CD1c-positive myeloid dendritic cell (primary cell): ENCODE results near the gene CD38.
A peak's percentile ranks its signal among the peaks of the same experiment; 100 is the strongest.
"Not testable (repeated sequence)": the region's sequence is repeated elsewhere in the genome, so short reads cannot be mapped to it uniquely, and the experiment has no call there.

Experiments used
- DNase-seq: peaks from one replicate; pipeline ENCODE4 v3.0.0-alpha.2; 2016; ENCODE audit errors: extremely low spot score

The CD38 gene

DNA sequence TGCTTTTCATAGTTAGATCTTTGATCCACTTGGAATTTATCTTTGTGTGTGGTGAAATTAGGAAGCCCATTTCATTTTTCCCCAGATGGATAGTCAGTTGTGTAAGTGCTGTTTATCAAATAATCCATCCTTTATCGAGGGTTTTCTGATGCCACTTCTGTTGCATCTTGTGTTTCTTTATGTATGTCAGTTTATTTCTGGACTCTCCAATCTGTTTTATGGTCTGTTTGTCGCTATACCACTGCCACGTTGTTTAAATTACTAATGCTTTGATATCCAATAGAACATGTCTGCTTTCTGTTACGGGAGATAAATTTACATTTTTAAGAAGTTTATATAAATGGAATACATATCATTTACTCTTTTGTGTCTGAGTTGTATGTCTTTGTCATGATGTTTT lies 21.0 kb downstream of the CD38 start:
- DNase-seq, result no peak

DNA sequence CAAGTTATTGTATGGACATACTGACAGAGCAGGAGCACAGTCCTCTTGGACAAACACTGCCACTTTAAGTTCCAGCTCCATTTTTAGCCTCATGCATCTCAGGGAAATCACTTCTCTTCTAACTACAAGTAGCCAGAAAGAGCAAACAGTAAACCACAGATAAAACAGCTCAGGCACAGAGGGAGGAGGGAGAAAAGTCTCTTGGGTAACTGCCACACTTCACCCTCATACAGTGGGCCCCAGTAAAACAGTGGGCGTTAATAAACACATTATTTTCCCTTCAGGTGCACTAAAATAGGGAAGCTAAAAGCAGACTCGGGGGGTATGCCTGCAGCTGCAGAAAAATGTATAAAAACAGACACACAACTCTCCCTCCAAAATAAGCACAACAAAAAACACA lies 21.6 kb downstream of the CD38 start:
- DNase-seq, result no peak

DNA sequence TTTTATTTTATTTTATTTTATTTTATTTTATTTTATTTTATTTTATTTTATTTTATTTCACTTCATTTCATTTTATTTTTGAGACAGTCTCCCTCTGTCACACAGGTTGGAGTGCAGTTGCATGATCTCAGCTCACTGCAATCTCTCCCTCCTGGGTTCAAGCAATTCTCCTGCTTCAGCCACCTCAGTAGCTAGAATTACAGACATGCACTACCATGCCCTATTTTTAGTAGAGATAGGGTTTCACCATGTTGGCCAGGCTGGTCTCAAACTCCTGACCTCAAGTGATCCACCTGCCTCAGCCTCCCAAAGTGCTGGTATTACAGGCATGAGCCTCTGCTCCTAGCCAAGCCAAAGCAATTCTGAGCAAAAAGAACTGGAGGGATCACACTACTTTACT lies 24.4 kb downstream of the CD38 start:
- DNase-seq, result not testable (repeated sequence)

GRCh38 chr4:15805583-15806517 lies 27.7 kb downstream of the CD38 start:
- DNase-seq, result peak; percentile 80

GRCh38 chr4:15809058-15809457 lies 30.9 kb downstream of the CD38 start:
- peak; percentile 59 for DNase-seq

DNA sequence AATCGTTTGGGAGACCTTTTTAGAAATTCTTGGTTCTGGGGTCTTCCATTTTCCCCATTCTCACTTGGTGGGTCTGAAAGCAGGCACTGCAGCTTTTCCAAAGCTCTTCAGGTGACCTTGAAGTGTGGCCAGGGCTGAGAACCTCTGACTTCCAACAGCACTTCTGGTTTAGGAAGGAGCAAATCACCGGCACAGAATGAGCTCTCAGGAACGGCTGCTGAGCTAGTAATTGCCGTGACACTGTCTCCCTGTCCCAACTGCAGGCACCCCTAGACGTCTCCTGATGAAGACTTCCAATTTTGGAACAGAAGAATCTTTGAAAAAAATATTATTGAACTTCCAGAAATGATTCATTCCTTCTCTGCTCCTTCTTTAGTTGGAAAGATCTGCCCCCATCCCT lies 31.3 kb downstream of the CD38 start:
- DNase-seq, result no peak

DNA sequence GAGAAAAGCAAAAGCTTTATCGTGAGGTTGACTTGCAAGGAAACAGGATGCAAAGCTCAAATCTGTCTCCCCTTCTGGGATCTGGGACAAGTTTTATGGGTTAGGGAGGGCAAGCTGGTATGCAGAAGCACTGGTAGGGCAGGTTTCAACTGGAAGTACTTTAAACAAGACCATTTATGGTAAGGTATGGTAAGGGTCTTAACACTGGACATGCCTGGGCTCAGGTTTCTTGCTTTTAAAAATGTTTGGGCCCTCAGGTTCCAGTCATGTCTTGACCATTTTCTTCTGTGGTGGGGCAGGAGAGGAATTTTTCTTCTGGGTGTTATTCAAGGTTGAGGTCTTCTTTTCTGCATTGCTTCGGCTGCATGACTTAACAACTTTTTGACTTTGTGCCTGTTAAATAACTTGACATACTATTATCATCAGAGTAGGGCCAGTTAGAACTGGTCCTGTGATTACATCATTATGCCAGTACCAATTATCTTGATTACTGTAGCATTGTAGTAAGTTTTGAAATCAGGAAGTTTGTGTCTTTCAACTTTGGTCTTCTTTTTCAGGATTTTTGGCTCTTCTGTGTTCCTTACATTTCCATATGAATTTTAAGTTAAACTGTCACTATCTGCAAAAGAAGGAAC lies 33.7 kb downstream of the CD38 start:
- DNase-seq, result peak; percentile 3

GRCh38 chr4:15832523-15833451 lies 54.7 kb downstream of the CD38 start:
- no peak for DNase-seq

- DNase-seq, result no peak
Measured at GRCh38 chr4:15833801-15834200, 55.7 kb downstream of the CD38 start.

GRCh38 chr4:15836362-15836761 lies 58.2 kb downstream of the CD38 start:
- no peak for DNase-seq

DNA sequence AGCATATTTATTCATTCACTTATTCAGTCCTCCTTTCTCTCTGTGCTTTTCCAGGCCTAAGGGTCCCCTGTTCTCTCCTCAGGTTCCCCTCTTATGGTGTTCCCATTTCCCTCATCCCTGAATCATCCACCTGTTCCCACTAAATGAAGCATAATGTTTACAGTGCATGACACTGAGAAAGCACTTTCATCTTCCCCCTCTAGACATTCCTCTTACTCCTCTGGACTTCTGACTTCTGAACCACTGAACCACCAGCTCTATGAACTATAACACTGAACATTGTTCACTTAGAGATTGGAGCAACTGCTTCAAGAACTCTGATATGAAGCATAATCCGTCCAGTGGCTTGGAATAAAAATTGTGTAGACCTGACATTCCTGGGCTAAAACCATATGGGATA lies 59.5 kb downstream of the CD38 start:
- DNase-seq, result no peak

- DNase-seq, result not testable (repeated sequence)
Measured at GRCh38 chr4:15841194-15841730, 63.1 kb downstream of the CD38 start.

DNA sequence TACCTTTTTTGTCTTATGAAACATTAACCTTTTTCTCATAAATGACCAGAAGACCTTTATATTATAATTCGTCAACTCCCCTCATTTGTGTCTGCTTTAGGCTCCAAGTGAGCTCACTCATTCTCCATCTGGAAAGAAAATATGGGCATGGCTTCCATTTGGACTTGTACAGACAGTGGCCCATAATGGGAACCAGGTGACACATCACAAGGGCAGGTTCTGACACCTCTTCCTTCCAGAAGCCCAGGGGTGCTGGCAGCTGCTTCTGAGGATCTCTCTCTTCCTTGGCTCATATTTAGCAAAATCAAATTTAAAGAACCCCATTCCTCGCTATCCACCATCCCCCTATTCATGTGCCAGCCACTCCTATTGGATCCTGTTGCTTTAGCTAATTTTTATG lies 69.6 kb downstream of the CD38 start:
- DNase-seq, result no peak

DNA sequence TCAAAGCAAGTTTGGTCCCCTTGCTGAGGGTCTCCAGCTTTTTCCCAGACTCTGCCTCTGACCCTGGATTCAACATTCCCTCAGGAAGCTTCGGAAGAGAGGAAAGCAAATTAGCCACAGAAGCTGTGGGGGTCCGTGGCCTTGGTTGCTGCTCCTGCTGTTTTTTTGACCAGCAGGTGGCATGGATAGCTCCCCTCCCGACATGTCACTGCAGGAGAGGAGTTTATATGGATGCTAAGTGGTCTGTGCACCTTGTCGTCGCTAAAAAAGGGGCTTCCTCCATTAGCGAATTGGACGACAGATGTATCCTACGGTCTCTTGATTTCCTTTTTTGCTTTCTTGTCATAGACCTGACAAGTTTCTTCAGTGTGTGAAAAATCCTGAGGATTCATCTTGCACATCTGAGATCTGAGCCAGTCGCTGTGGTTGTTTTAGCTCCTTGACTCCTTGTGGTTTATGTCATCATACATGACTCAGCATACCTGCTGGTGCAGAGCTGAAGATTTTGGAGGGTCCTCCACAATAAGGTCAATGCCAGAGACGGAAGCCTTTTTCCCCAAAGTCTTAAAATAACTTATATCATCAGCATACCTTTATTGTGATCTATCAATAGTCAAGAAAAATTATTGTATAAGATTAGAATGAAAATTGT lies 70.2 kb downstream of the CD38 start:
- no peak for DNase-seq

GRCh38 chr4:15851969-15852368 lies 73.8 kb downstream of the CD38 start:
- no peak for DNase-seq

GRCh38 chr4:15852524-15852923 lies 74.4 kb downstream of the CD38 start:
- DNase-seq, result no peak

- DNase-seq, result no peak
Measured at GRCh38 chr4:15853345-15853744, 75.2 kb downstream of the CD38 start.

DNA sequence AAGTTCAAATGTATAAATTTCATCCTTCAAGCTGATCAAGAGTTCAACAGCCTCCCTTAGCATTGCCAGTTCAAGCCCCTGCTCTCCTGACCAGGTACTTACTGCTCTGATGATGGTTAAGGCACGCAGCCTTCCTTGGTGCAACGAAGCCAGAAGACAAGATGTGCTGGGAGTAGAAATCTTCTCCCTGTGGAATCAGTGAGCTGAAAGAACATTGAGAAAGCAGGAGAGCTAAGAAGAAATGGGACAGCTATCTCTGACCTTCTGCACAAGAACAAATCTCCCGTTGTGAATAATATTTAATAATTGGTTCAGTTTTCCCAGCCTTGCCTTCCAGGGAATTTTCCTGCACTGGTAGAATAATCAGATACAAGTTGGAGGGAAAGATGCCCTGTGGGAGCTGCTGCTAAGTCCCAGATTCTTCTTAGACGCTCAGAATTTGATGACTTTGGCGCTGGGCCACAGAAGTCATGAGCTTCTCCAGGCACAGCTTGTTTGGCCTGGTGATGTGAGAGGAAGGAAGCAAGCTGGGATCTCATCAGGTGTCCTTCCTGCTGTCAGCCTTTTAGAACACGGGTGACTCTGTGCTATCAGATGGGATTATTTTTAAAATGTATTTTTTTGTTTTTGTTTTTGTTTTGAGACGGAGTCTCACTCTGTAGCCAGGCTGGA lies 77.8 kb downstream of the CD38 start:
- DNase-seq, result no peak

DNA sequence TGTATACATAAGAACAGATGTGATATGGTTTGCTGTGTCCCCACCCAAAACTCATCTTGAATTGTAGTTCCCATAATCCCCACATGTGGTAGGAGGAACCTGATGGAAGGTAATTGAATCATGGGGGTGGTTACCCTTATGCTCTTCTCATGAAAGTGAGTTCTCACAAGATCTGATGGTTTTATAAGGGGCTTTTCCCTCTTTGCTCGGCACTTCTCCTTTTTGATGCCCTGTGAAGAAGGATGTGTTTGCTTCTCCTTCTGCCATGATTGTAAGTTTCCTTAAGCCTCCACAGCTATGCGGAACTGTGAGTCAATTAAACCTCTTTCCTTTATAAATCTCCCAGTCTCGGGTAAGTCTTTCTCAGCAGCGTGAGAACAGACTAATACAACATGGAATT lies 83.1 kb downstream of the CD38 start:
- peak; percentile 62 for DNase-seq

DNA sequence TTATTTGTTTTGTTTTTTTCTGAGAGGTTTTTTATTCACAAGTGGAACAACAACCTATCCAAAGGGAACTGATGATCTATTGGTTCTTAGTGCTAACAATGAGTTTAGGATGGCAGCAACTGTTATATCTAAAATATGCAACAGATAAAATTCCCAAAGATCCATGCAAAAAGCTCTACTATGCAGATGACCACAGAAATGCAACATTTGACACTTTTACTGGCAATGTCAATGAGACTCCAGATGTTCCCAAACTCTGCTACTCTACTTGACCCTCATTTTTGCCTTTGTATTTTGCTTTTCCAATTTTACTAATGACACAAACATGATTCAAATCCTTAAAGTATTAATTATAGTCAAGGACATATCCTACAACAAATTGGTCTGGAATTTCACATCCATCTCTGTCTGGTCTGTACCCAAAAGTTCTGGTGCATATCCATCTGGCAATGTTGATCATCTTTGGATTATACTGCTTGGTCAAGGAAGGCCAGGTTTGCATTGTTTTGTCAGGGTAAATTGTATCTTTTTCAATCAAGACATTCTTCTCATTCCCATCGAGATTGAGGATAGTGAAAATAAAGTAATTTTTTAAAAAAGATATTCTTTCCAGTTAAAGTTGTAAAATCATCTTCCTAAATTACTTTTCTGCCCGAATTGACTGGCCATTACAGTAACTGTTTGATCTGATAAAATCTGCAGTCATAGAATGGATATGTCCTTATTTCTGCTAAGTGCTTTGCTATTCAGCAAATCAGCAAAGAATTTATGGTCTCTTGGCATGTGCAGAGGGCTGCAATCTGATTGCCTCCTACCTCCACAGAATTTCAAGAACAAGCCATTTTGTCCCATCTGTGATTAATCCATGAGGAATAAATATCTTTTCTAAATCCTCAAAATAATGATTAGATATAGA lies 86.8 kb downstream of the CD38 start:
- no peak for DNase-seq
